GM23248 (cell line): ENCODE results near the gene FMO1. TPM values are rescaled to one million over a fixed set of nuclear protein-coding genes. Genes with fewer than 3 reads are reported as not detected.

Source experiments
- DNase-seq: peaks from one replicate; pipeline ENCODE4 v3.0.0-alpha.2; 2015
- H2AFZ ChIP-seq: fragments of 200-600 bp; sonication (generic); 2 replicates; pipeline ENCODE4 v1.6.1; 2016; ENCODE audit warnings: antibody characterized with exemption
- H3F3A ChIP-seq: fragments of 200-600 bp; sonication (generic); 2 replicates; pipeline ENCODE4 v1.6.1; 2016; ENCODE audit warnings: mild to moderate bottlenecking, antibody characterized with exemption, mixed run types; ENCODE audit not compliant: insufficient read depth
- H3K27ac ChIP-seq: fragments of 200-600 bp; sonication (generic); 2 replicates; pipeline ENCODE4 v1.5.1; 2016; ENCODE audit warnings: mild to moderate bottlenecking
- H3K27me3 ChIP-seq: fragments of 200-600 bp; sonication (generic); replicated peaks from 2 replicates; pipeline ENCODE4 v1.6.1; 2016; ENCODE audit warnings: mild to moderate bottlenecking; ENCODE audit not compliant: insufficient read depth
- H3K36me3 ChIP-seq: fragments of 200-600 bp; sonication (generic); 2 replicates; pipeline ENCODE4 v1.6.1; 2016; ENCODE audit warnings: low read depth, mild to moderate bottlenecking
- H3K4me1 ChIP-seq: fragments of 200-600 bp; sonication (generic); 2 replicates; pipeline ENCODE4 v1.6.1; 2016; ENCODE audit warnings: mild to moderate bottlenecking; ENCODE audit not compliant: insufficient read depth
- H3K4me2 ChIP-seq: fragments of 200-600 bp; sonication (generic); one replicate; pipeline ENCODE4 v1.6.1; 2016; ENCODE audit warnings: mild to moderate bottlenecking; ENCODE audit not compliant: unreplicated experiment
- H3K4me3 ChIP-seq: fragments of 200-600 bp; sonication (generic); 2 replicates; pipeline ENCODE4 v1.5.1; 2016; ENCODE audit warnings: mild to moderate bottlenecking
- H3K79me2 ChIP-seq: fragments of 200-600 bp; sonication (generic); 2 replicates; pipeline ENCODE4 v1.6.1; 2016; ENCODE audit warnings: mild to moderate bottlenecking; ENCODE audit not compliant: insufficient read depth
- H3K9ac ChIP-seq: fragments of 200-600 bp; sonication (generic); 2 replicates; pipeline ENCODE4 v1.6.1; 2016; ENCODE audit warnings: mild to moderate bottlenecking
- H3K9me2 ChIP-seq: fragments of 200-600 bp; sonication (generic); 2 replicates; pipeline ENCODE4 v1.6.1; 2016; ENCODE audit warnings: mixed run types, mild to moderate bottlenecking, moderate library complexity; ENCODE audit not compliant: insufficient read depth
- H3K9me3 ChIP-seq: fragments of 200-600 bp; sonication (generic); one replicate; pipeline ENCODE4 v1.6.1; 2017; ENCODE audit warnings: low read depth
- H4K20me1 ChIP-seq: fragments of 200-600 bp; sonication (generic); 2 replicates; pipeline ENCODE4 v1.6.0; 2016; ENCODE audit not compliant: insufficient read depth
- EZH2 ChIP-seq: fragments of 200-600 bp; sonication (generic); IDR thresholded peaks from 2 replicates; pipeline ENCODE4 v1.6.1; 2018; ENCODE audit warnings: antibody characterized with exemption, mild to moderate bottlenecking; ENCODE audit not compliant: insufficient read depth, poor library complexity, severe bottlenecking
- EZH2phosphoT487 ChIP-seq: fragments of 200-600 bp; sonication (generic); IDR thresholded peaks from 2 replicates; pipeline ENCODE4 v1.6.1; 2018; ENCODE audit warnings: antibody characterized with exemption, moderate library complexity, mild to moderate bottlenecking, low read depth; ENCODE audit not compliant: insufficient read depth
- WGBS, 2 experiments: methylation state at CpG; one replicate each; pipeline ENCODE4 v1.1.6; 2015 to 2017; ENCODE audit warnings: low lambda C conversion rate in 2 of 2, low coverage in 1 of 2; ENCODE audit errors: missing lambda C conversion rate in 2 of 2; 5-methylcytosine and 5-hydroxymethylcytosine counted together
- in situ Hi-C: fragments of 300-500 bp; cut with MboI; formaldehyde crosslinking; loops from 2 replicates; pipeline ENCODE4 v1.15.0; 2020
- polyA plus RNA-seq: library from polyadenylated mRNA; unstranded; fragments of >200 nt; fragmentation: Nextera tagmentation; extraction: Ambion mirVana; gene quantifications from 2 replicates; pipeline ENCODE4 v1.2.1, GENCODE V29; 2016
- total RNA-seq: library from RNA; depleted of rRNA; stranded (reverse); fragments of >200 nt; shearing (Covaris generic); gene quantifications from 2 replicates; pipeline ENCODE4 v1.2.3, GENCODE V29; 2014

Gene FMO1
- total and polyA plus RNA-seq, 2 experiments from 2014 or later, result not detected

- Histone ChIP-seq H2AFZ (no peak overlapping the region), H3K36me3 (no peaks in the 10 kb centered on the region), H3K4me1 (peaks cover 15% of the 10 kb centered on the region), H3K9ac (no peak overlapping the region), H3K27me3 (no peaks in the 10 kb centered on the region), H3K27ac (no peak overlapping the region), H3K4me2 (no peak overlapping the region), H3K4me3 (no peak overlapping the region), H3K79me2 (no peaks in the 10 kb centered on the region), H4K20me1 (no peaks in the 10 kb centered on the region), H3K9me3 (no peaks in the 10 kb centered on the region), H3F3A (no peaks in the 10 kb centered on the region), H3K9me2 (no peaks in the 10 kb centered on the region)
- WGBS, 2 experiments, result 61 to 76% methylated on average over 2 of the region's 2 CpGs
- TF ChIP-seq EZH2 (no peak), EZH2phosphoT487 (no peak)
- in situ Hi-C loops, result no loop called here
- no peak for DNase-seq
Observed at GRCh38 chr1:171296897-171297296, 48.6 kb downstream of the FMO1 start.

- DNase-seq, result no peak
- Histone ChIP-seq H3K9me3 (no peaks in the 10 kb centered on the region), H3K4me3 (no peak overlapping the region), H3K36me3 (no peaks in the 10 kb centered on the region), H3F3A (no peaks in the 10 kb centered on the region), H3K4me2 (no peak overlapping the region), H3K79me2 (no peaks in the 10 kb centered on the region), H3K27me3 (no peaks in the 10 kb centered on the region), H3K9ac (no peak overlapping the region), H3K27ac (no peak overlapping the region), H3K4me1 (peaks cover 7% of the 10 kb centered on the region), H3K9me2 (no peaks in the 10 kb centered on the region), H2AFZ (no peak overlapping the region), H4K20me1 (no peaks in the 10 kb centered on the region)
- TF ChIP-seq EZH2 (no peak), EZH2phosphoT487 (no peak)
- 53 to 61% methylated on average over 4 of the region's 4 CpGs for WGBS, 2 experiments
- in situ Hi-C loops, result no loop called here
Observed at GRCh38 chr1:171298696-171299095, 50.4 kb downstream of the FMO1 start.

- DNase-seq, result no peak
- Histone ChIP-seq H3F3A (no peaks in the 10 kb centered on the region), H3K4me2 (no peak overlapping the region), H3K36me3 (no peaks in the 10 kb centered on the region), H3K27ac (no peak overlapping the region), H4K20me1 (no peaks in the 10 kb centered on the region), H3K9ac (no peak overlapping the region), H3K9me2 (no peaks in the 10 kb centered on the region), H3K4me3 (no peak overlapping the region), H2AFZ (no peak overlapping the region), H3K4me1 (peaks cover 7% of the 10 kb centered on the region), H3K9me3 (no peaks in the 10 kb centered on the region), H3K79me2 (no peaks in the 10 kb centered on the region), H3K27me3 (no peaks in the 10 kb centered on the region)
- in situ Hi-C loops, result no loop called here
- no peak for TF ChIP-seq EZH2
- no peak for TF ChIP-seq EZH2phosphoT487
- WGBS, 2 experiments, result 43 to 52% methylated on average over 2 of the region's 2 CpGs
Observed at GRCh38 chr1:171299342-171299741, 51.0 kb downstream of the FMO1 start.

GRCh38 chr1:171300401-171300800, 52.1 kb downstream of the FMO1 start:
- Histone ChIP-seq H3K27ac (no peak overlapping the region), H3K27me3 (no peaks in the 10 kb centered on the region)
- in situ Hi-C loops, result no loop called here

More at GRCh38 chr1:171300401-171300800, 52.1 kb downstream of the FMO1 start:
- Histone ChIP-seq H3K4me2 (no peak overlapping the region), H3K4me1 (peaks cover 2% of the 10 kb centered on the region; the same call in 1 of the 2 replicates), H3K9ac (no peak overlapping the region), H4K20me1 (no peaks in the 10 kb centered on the region), H3K9me2 (no peaks in the 10 kb centered on the region), H2AFZ (no peak overlapping the region), H3K9me3 (no peaks in the 10 kb centered on the region), H3K36me3 (no peaks in the 10 kb centered on the region), H3K79me2 (no peaks in the 10 kb centered on the region), H3K4me3 (no peak overlapping the region), H3F3A (no peaks in the 10 kb centered on the region)
- TF ChIP-seq EZH2 (no peak), EZH2phosphoT487 (no peak)
- no peak for DNase-seq
- WGBS, 2 experiments, result 67 to 71% methylated on average over 1 of the region's 1 CpG
